B cell (primary cell): ENCODE data around the gene LHFPL4. TPM values are rescaled to one million over a fixed set of nuclear protein-coding genes. Genes with fewer than 3 reads are reported as not detected.
"Not testable (repeated sequence)": the region's sequence is repeated elsewhere in the genome, so short reads cannot be mapped to it uniquely, and the experiment has no call there.

Source experiments
- ATAC-seq: fragments of 200-7000 bp; cut with Tn5 transposase; one replicate; pipeline ENCODE4 v1.10.0; 2021; ENCODE audit warnings: low read depth, mild to moderate bottlenecking, moderate number of reproducible peaks, moderate library complexity
- CTCF ChIA-PET: fragments of 350-600 bp; sonication (Branson Sonifier 250); formaldehyde crosslinking; loops from one replicate; lab custom pipeline; 2021; ENCODE audit warnings: antibody characterized with exemption, inconsistent platforms; lab: Charles Lee
- POLR2A ChIA-PET: fragments of 350-600 bp; sonication (Branson Sonifier 250); formaldehyde crosslinking; loops from one replicate; lab custom pipeline; 2021; ENCODE audit warnings: antibody characterized with exemption; lab: Charles Lee
- DNase-seq: peaks from one replicate; pipeline ENCODE4 v3.0.0; 2013
- H2AFZ ChIP-seq: 2 replicates; pipeline ENCODE4 v1.6.1; 2012; ENCODE audit warnings: mild to moderate bottlenecking, low read depth, low read length; ENCODE audit not compliant: insufficient read depth, poor library complexity, severe bottlenecking
- H3K27ac ChIP-seq, 2 donors: 1 replicate in 1 of 2; 2 replicates in 1 of 2; pipeline ENCODE4 v1.5.1; 2012 to 2013; ENCODE audit warnings: low read length in 2 of 2, mild to moderate bottlenecking in 2 of 2, moderate library complexity in 1 of 2
- H3K27me3 ChIP-seq, 4 experiments: fragments of 200-600 bp in 1 of 4; sonication (generic) in 1 of 4; replicated peaks in 1 of 4; 1 replicate in 2 of 4; 2 replicates in 2 of 4; pipeline versions ENCODE4 v1.6.1 to v1.7.0; 2013 to 2016; ENCODE audit warnings: low read length in 3 of 4, mild to moderate bottlenecking in 2 of 4, mixed read lengths in 1 of 4, moderate library complexity in 1 of 4; ENCODE audit not compliant: insufficient read depth in 4 of 4, control insufficient read depth in 3 of 4; ENCODE audit errors: control extremely low read depth in 1 of 4
- H3K36me3 ChIP-seq, 2 experiments: replicated peaks in 1 of 2; 1 replicate in 1 of 2; 2 replicates in 1 of 2; pipeline versions ENCODE4 v1.6.1 to v1.7.1; 2013; ENCODE audit warnings: low read length in 1 of 2; ENCODE audit not compliant: insufficient read depth in 2 of 2, control insufficient read depth in 1 of 2; ENCODE audit errors: control extremely low read depth in 1 of 2, extremely low read depth in 1 of 2
- H3K4me1 ChIP-seq, 2 donors: fragments of 200-600 bp in 1 of 2; sonication (generic) in 1 of 2; 1 replicate in 1 of 2; 2 replicates in 1 of 2; pipeline versions ENCODE4 v1.5.1 to v1.6.1; 2013 to 2017; ENCODE audit warnings: low read length in 2 of 2; ENCODE audit not compliant: control insufficient read depth in 2 of 2, insufficient read depth in 2 of 2
- H3K4me2 ChIP-seq: replicated peaks from 2 replicates; pipeline ENCODE3; 2012; ENCODE audit warnings: mild to moderate bottlenecking, low read depth, low read length; ENCODE audit not compliant: poor library complexity, severe bottlenecking
- H3K4me3 ChIP-seq, 5 experiments: fragments of 200-600 bp in 1 of 5; sonication (generic) in 1 of 5; 1 replicate in 3 of 5; 2 replicates in 2 of 5; pipeline versions ENCODE4 v1.5.1 to v1.7.0; 2011 to 2016; ENCODE audit warnings: low read length in 4 of 5, mild to moderate bottlenecking in 4 of 5, low read depth in 2 of 5, control low read depth in 1 of 5, moderate library complexity in 1 of 5; ENCODE audit not compliant: insufficient read depth in 1 of 5; ENCODE audit errors: control extremely low read depth in 1 of 5, extremely low read depth in 1 of 5
- H3K79me2 ChIP-seq: fragments of 200-600 bp; sonication (generic); one replicate; pipeline ENCODE4 v1.6.0; 2016; ENCODE audit warnings: low read length; ENCODE audit not compliant: control insufficient read depth, insufficient read depth
- H3K9ac ChIP-seq: fragments of 200-600 bp; sonication (generic); 2 replicates; pipeline ENCODE4 v1.6.1; 2017; ENCODE audit warnings: mild to moderate bottlenecking, low read length, moderate library complexity
- H3K9me3 ChIP-seq, 3 donors: one replicate each; pipeline versions ENCODE4 v1.6.1 to v1.7.1; 2013; ENCODE audit warnings: low read length in 2 of 3; ENCODE audit not compliant: control insufficient read depth in 2 of 3, insufficient read depth in 1 of 3; ENCODE audit errors: control extremely low read depth in 1 of 3
- H4K20me1 ChIP-seq: 2 replicates; pipeline ENCODE4 v1.6.0; 2012; ENCODE audit warnings: mild to moderate bottlenecking, low read length; ENCODE audit not compliant: insufficient read depth, control insufficient read depth, poor library complexity, severe bottlenecking
- H3K27ac Mint-ChIP-seq: one replicate; pipeline ENCODE4 v1.8.0; 2021; ENCODE audit warnings: mixed read lengths
- H3K27me3 Mint-ChIP-seq: one replicate; pipeline ENCODE4 v1.8.0; 2021; ENCODE audit warnings: mixed read lengths
- H3K4me1 Mint-ChIP-seq: one replicate; pipeline ENCODE4 v1.8.0; 2021; ENCODE audit warnings: mixed read lengths
- H3K4me3 Mint-ChIP-seq: one replicate; pipeline ENCODE4 v1.8.0; 2021; ENCODE audit warnings: mixed read lengths
- H3K9me3 Mint-ChIP-seq: one replicate; pipeline ENCODE4 v1.8.0; 2022; ENCODE audit warnings: mixed read lengths; ENCODE audit not compliant: insufficient read depth
- EZH2 ChIP-seq: IDR thresholded peaks from 2 replicates; pipeline ENCODE4 v1.6.1; 2012; ENCODE audit warnings: borderline replicate concordance, low read depth, mild to moderate bottlenecking, moderate library complexity, low read length; ENCODE audit not compliant: insufficient read depth, poor library complexity, severe bottlenecking
- WGBS: methylation state at CpG from one replicate; pipeline ENCODE4 v1.1.5; 2013; ENCODE audit warnings: missing lambda C conversion rate; ENCODE audit not compliant: insufficient coverage; 5-methylcytosine and 5-hydroxymethylcytosine counted together
- intact Hi-C: fragments of 100-400 bp; cut with micrococcal nuclease; formaldehyde crosslinking; loops from one replicate; pipeline ENCODE4 v1.10.0; 2022
- polyA plus RNA-seq: library from polyadenylated mRNA; depleted of rRNA; stranded (reverse); fragments of >200 nt; gene quantifications from 2 replicates; pipeline ENCODE4 v1.2.3, GENCODE V29; 2012
- total RNA-seq, 2 donors: library from RNA; stranded (reverse); fragments of 120-200 nt in 1 of 2; gene quantifications; 1 replicate in 1 of 2; 2 replicates in 1 of 2; pipeline versions ENCODE4 v1.2.3 to v1.2.4, GENCODE V29; 2013 to 2022
- TF ChIP-seq, protein P1 (sequence below): fragments of 200-600 bp; IDR thresholded peaks from one replicate; pipeline ENCODE4 v1.8.0; 2022; ENCODE audit warnings: antibody characterized with exemption, mild to moderate bottlenecking

LHFPL4 gene
- total and polyA plus RNA-seq, 2 donors (not counting 1 experiment from before 2014, with no cell fraction given) = not detected

DNA sequence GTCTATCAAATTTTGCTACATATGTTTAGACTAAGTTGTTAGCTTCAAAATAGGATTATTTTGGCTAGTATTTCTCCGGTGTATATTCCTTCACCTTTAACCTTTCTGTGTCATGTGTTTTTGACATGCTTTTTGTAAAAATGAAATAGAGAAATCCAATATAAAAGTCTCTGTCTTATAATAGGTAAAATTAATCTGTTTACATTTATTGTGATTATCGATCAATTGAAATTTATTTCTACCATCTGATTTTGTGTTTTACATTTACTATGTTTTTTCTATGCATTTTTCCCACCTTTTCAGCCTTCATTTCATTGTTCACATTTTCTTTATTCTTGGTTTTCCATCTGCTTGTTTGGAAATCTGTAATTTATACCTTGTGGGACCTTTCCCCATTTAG lies 11.7 kb upstream of the LHFPL4 start:
- no CpG with 5 or more reads among the region's 2 CpGs for WGBS
- H3K4me3 Mint-ChIP-seq = no peak overlapping the region

GRCh38 chr3:9563851-9564250 lies 10.2 kb upstream of the LHFPL4 start:
- H3K27me3 Mint-ChIP-seq = peaks cover 13% of the 10 kb centered on the region
- WGBS = 93% methylated on average over 3 of the region's 5 CpGs
- CTCF ChIA-PET = no interaction called here
- Histone ChIP-seq H3K9ac (no peak overlapping the region), H3K4me3 (no peak overlapping the region), H3K27me3 (no peaks in the 10 kb centered on the region), H3K27ac (no peak overlapping the region), H2AFZ (no peak overlapping the region), H3K4me1 (no peaks in the 10 kb centered on the region), H3K79me2 (no peaks in the 10 kb centered on the region), H3K9me3 (peaks cover 0 to 18% (median 4%) of the 10 kb centered on the region in 3 donors), H3K4me2 (no peak overlapping the region), H4K20me1 (no peaks in the 10 kb centered on the region), H3K36me3 (no peaks in the 10 kb centered on the region)
- DNase-seq = no peak
- POLR2A ChIA-PET = no interaction called here
- peaks cover 5% of the 10 kb centered on the region for H3K9me3 Mint-ChIP-seq
- no peak overlapping the region for H3K4me3 Mint-ChIP-seq
- TF ChIP-seq EZH2 = no peak
- TF ChIP-seq, protein P1, sequence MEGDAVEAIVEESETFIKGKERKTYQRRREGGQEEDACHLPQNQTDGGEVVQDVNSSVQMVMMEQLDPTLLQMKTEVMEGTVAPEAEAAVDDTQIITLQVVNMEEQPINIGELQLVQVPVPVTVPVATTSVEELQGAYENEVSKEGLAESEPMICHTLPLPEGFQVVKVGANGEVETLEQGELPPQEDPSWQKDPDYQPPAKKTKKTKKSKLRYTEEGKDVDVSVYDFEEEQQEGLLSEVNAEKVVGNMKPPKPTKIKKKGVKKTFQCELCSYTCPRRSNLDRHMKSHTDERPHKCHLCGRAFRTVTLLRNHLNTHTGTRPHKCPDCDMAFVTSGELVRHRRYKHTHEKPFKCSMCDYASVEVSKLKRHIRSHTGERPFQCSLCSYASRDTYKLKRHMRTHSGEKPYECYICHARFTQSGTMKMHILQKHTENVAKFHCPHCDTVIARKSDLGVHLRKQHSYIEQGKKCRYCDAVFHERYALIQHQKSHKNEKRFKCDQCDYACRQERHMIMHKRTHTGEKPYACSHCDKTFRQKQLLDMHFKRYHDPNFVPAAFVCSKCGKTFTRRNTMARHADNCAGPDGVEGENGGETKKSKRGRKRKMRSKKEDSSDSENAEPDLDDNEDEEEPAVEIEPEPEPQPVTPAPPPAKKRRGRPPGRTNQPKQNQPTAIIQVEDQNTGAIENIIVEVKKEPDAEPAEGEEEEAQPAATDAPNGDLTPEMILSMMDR = no peak
- H3K27ac Mint-ChIP-seq = no peak overlapping the region
- intact Hi-C loops = no loop called here
- H3K4me1 Mint-ChIP-seq = no peaks in the 10 kb centered on the region
- ATAC-seq = no peak

More for the DNA sequence above, 11.7 kb upstream of the LHFPL4 start:
- Histone ChIP-seq H3K9me3 (peaks cover 0 to 17% (median 4%) of the 10 kb centered on the region in 3 donors), H3K79me2 (no peaks in the 10 kb centered on the region), H3K27ac (no peak overlapping the region), H3K4me2 (no peak overlapping the region), H2AFZ (no peak overlapping the region), H3K9ac (no peak overlapping the region), H3K4me1 (no peaks in the 10 kb centered on the region), H3K27me3 (no peaks in the 10 kb centered on the region), H4K20me1 (no peaks in the 10 kb centered on the region), H3K36me3 (no peaks in the 10 kb centered on the region), H3K4me3 (no peak overlapping the region)
- ChIA-PET POLR2A (no interaction called here), CTCF (no interaction called here)
- intact Hi-C loops = no loop called here
- DNase-seq = no peak
- H3K27ac Mint-ChIP-seq = no peak overlapping the region
- ATAC-seq = no peak
- peaks cover 5% of the 10 kb centered on the region for H3K9me3 Mint-ChIP-seq
- H3K27me3 Mint-ChIP-seq = peaks cover 14% of the 10 kb centered on the region
- no peaks in the 10 kb centered on the region for H3K4me1 Mint-ChIP-seq
- TF ChIP-seq, protein P1 = no peak
- no peak for TF ChIP-seq EZH2

DNA sequence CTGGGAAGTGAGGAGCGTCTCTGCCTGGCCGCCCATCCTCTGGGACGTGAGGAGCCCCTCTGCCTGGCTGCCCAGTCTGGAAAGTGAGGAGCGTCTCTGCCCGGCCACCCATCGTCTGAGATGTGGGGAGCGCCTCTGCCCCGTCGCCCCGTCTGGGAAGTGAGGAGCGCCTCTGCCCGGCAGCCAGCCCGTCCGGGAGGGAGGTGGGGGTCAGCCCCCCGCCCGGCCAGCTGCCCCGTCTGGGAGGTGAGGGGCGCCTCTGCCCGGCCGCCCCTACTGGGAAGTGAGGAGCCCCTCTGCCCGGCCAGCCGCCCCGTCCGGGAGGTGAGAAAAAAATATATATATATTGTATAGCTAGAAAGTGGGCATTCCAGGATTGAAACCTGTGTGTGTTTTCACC lies 6.4 kb upstream of the LHFPL4 start:
- H3K9me3 ChIP-seq = peaks cover 0 to 10% (median under 1%) of the 10 kb centered on the region in 3 donors
- H4K20me1 ChIP-seq, H3K9ac ChIP-seq, H3K36me3 ChIP-seq, H3K4me1 Mint-ChIP-seq, H3K4me2 ChIP-seq, H3K27ac Mint-ChIP-seq, CTCF ChIA-PET, intact Hi-C loops, DNase-seq, POLR2A ChIA-PET, H3K27me3 ChIP-seq, ATAC-seq, H3K4me3 Mint-ChIP-seq, H3K9me3 Mint-ChIP-seq, H3K4me1 ChIP-seq, H3K4me3 ChIP-seq, H3K79me2 ChIP-seq, H2AFZ ChIP-seq, H3K27ac ChIP-seq: not testable (repeated sequence)
- peaks cover 23% of the 10 kb centered on the region for H3K27me3 Mint-ChIP-seq
- 93% methylated on average over 12 of the region's 24 CpGs for WGBS
